ENCODE results near the gene PTPRK.

The PTPRK gene

GRCh38 chr6:128179876-128180438 lies 340.4 kb downstream of the PTPRK start:
- no peak for DNase-seq (ENCODE audit: low spot score)

- no peak for DNase-seq (ENCODE audit: low spot score)
Observed at GRCh38 chr6:128174724-128175123, 345.7 kb downstream of the PTPRK start.

- DNase-seq (ENCODE audit: low spot score) = no peak
Observed at GRCh38 chr6:128172752-128173682, 347.4 kb downstream of the PTPRK start.

DNA sequence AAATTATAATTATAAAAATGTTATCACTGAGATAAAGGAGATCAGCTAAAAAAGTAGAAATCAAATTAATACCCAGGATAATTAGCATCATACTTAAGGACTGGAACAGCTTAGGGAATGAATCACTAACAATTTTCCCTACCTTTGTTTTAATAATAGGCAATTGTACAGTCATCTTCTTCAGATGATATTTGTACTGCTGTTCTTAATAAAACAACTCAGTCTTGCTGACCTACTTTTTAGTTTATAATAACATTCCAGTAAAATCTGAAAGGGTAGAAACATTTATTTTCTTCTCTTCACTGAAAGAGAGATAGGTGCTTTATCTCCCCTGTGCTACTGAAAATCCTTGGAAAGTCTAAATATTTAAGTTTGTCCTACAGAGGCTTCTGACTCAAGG lies 348.3 kb downstream of the PTPRK start:
- no peak for DNase-seq (ENCODE audit: low spot score)

GRCh38 chr6:128171182-128171581 lies 349.2 kb downstream of the PTPRK start:
- DNase-seq (ENCODE audit: low spot score) = no peak

DNA sequence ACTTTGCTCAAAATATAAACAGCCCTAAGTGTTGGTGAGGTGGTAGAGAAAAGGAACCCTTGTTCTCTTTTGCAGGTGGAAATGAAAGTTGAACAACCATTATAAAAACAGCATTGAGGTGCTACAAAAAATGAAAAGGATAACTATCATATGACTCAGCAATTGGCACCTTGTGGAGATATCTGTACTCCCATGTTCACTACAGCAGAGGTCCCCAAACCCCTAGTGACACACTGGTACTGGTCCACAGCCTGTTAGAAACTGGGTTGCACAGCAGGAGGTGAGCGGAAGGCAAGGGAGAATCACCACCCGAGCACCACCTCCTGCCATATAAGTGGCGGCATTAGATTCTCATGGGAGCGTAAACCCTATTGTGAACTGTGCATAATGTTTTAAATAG lies 352.2 kb downstream of the PTPRK start:
- DNase-seq (ENCODE audit: low spot score) = no peak

GRCh38 chr6:128167552-128167951 lies 352.8 kb downstream of the PTPRK start:
- no peak for DNase-seq (ENCODE audit: low spot score)

DNA sequence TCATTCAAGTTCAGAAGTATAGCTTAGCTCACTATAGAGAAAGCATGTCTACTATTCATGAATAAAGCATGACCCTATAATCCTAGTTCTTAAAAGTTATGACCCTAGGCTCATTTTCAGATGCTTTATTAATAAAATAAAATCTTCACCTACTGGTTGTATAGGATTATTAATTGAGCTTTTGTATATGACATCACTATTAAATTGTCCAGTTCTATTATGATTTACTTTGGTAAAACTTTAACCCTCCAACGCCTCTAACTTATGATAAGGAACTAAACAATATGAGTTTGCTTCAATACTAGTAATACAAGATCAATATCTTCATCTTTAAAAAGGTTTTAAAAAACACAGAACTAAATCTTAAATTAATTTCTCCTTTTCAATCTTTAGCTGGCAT lies 356.1 kb downstream of the PTPRK start:
- no peak for DNase-seq (ENCODE audit: low spot score)

GRCh38 chr6:128162423-128162822 lies 358.0 kb downstream of the PTPRK start:
- DNase-seq (ENCODE audit: low spot score) = no peak

DNA sequence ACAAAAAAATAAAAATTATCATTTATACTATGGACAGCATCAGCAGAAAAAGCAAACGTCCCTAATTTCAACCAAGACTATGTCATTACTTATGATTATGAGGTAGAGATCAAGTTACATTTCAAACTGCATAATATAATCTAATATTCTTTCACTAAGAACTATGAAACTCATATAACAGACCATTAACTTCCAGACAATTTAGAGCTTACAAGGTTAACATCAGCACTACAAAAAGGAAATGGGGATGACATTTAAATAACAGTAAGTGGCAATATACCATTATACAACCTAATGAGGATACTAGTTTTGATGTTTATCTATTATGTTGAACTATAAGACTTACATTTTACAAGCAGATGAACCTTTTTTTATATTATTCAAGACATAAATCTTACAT lies 358.6 kb downstream of the PTPRK start:
- no peak for DNase-seq (ENCODE audit: low spot score)

- DNase-seq (ENCODE audit: low spot score) = no peak
Observed at GRCh38 chr6:128161263-128161662, 359.1 kb downstream of the PTPRK start.

- peak; percentile 4 for DNase-seq (ENCODE audit: low spot score)
Observed at GRCh38 chr6:128158496-128158895, 361.9 kb downstream of the PTPRK start.

- no peak for DNase-seq (ENCODE audit: low spot score)
Observed at GRCh38 chr6:128156321-128157111, 363.9 kb downstream of the PTPRK start.

DNA sequence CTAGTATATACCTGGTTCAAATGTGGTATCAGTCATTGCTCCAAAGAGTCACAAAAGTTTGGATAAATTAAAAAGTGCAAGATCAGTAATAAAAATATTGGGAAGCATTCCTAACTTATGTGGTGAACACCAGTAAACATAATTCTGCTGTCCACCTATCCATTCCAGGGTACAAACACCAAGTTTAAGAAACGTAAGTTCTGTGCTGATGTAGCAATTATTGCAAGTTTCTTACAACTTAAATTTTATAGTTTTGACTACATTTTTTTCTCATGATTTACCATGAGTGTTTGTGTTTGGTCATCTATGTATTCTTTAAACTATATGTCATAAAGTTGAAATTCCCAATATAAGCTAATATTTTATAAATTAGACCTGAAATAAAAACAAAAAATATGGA lies 364.6 kb downstream of the PTPRK start:
- no peak for DNase-seq (ENCODE audit: low spot score)

DNA sequence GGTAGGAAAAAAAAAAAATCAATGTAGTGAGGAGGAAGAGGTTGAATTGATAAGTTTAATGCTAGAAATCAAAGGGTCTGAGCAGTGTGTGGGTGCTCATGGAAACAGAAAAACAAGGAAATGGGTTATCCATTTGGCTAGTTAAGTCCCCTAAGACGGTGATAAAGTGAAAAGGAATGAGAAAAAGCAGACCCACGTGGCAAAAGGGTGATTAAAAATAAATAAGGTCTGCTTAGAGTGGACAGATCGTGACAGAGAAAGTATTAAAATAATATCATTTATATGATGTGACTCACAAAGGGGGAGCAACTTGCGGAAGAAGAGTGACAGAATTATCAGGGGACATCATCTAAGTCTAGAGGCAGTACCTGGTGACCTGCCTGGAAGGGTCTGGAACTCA lies 367.8 kb downstream of the PTPRK start:
- DNase-seq (ENCODE audit: low spot score) = no peak

- no peak for DNase-seq (ENCODE audit: low spot score)
Observed at GRCh38 chr6:128150376-128150775, 370.0 kb downstream of the PTPRK start.

- DNase-seq (ENCODE audit: low spot score) = no peak
Observed at GRCh38 chr6:128149796-128150195, 370.6 kb downstream of the PTPRK start.

DNA sequence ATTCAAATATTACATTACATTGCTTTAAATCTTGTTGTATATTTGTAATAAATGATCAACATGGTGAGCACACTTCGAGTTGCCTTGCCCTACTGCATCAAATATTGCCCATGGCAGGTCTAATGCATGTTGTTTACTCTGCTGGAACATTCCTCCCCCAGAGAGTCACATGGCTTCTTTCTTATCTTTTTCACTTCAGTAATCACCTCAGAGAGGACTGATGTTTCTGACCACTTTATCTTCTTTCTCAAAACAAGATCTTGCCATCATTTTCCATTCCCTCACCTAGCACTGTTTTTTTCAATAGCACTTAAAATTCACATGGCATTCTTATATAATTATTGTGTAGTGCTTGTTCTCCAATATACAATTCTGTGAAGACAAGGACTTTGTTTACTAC lies 376.1 kb downstream of the PTPRK start:
- DNase-seq (ENCODE audit: low spot score) = no peak

GRCh38 chr6:128141932-128142331 lies 378.5 kb downstream of the PTPRK start:
- DNase-seq (ENCODE audit: low spot score) = no peak

- DNase-seq (ENCODE audit: low spot score) = no peak
Observed at GRCh38 chr6:128139519-128139918, 380.9 kb downstream of the PTPRK start.

DNA sequence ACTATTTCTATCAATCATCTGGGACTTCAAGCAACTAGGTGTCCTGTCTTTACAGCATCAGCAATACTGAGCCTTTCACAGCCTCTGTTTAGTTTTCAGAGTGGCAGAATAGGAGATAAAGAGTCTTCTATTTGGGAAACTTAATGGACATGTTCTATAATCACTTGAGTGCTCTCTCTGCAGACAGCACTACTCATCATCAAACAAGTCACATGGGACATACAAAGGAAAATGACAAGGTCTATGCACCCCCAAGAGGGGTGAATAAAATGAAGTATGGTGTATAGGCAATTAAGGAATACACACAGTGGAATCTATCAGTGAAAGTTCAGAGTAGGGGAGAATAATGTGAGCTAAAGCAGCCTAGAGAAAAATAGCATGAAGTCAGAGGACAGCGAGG lies 381.7 kb downstream of the PTPRK start:
- DNase-seq (ENCODE audit: low spot score) = no peak

DNA sequence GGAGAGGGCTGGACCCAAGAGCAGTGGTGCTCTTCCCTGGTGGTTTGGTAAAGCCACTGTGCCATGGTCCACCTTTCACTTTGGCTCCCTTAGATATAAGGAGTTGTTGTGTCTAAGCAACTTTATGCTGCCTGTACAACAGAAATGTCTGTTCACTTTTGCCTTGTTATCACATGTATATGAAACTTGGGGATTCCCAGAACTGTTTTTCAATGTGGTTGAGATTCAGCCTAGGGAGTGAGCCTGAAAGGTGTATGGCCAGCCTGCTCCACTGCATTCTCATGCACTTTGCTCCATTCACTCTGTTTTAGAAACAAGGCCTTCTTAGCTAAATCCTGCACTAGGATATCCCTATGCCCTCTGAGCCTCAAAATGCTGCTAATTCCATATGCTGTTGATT lies 385.1 kb downstream of the PTPRK start:
- no peak for DNase-seq (ENCODE audit: low spot score)

- no peak for DNase-seq (ENCODE audit: low spot score)
Observed at GRCh38 chr6:128131566-128131965, 388.8 kb downstream of the PTPRK start.

All from kidney capillary endothelial cell (primary cell).